ENCODE data around the gene CDK5RAP2. TPM values are rescaled to one million over a fixed set of nuclear protein-coding genes. Genes with fewer than 3 reads are reported as not detected.

The CDK5RAP2 gene
- total RNA-seq, 6 experiments from 2014 or later: 25.9 to 61.6 (median 34.7) TPM

GRCh38 chr9:120438836-120439546 is 141.0 kb downstream of the CDK5RAP2 start:
- intact Hi-C loops (cut with DNase I): no loop called here
- DNase-seq (no peak), ATAC-seq (peak; percentile 71 to 87 (median 76))
- 75% methylated on average over 9 of the region's 9 CpGs for WGBS (ENCODE audit: insufficient coverage, low coverage, low lambda C conversion rate, missing lambda C conversion rate)
- no peaks in the 10 kb centered on the region for H3K27me3 ChIP-seq
- no peaks in the 10 kb centered on the region for H3K9me3 ChIP-seq
- peaks cover 0 to 19% (median 2%) of the 10 kb centered on the region in 4 donors for H3K36me3 ChIP-seq
- peak overlapping the region in 2 of 3 donors; percentile 1 to 9 for H3K27ac ChIP-seq
- H3K4me1 ChIP-seq: peaks cover 0 to 8% (median 0%) of the 10 kb centered on the region in 4 donors
- TF ChIP-seq CTCF (IDR thresholded peaks at IDR 0.05) (peak; percentile 50 to 60 (median 54)), POLR2A (IDR thresholded peaks at IDR 0.05) (no peak)
- no peak overlapping the region for H3K4me3 ChIP-seq

GRCh38 chr9:120438111-120438510 is 141.9 kb downstream of the CDK5RAP2 start:
- Histone ChIP-seq H3K36me3 (peaks cover 0 to 14% (median under 1%) of the 10 kb centered on the region in 4 donors), H3K9me3 (no peaks in the 10 kb centered on the region), H3K27ac (peak overlapping the region in 2 of 3 donors; percentile 9 to 42), H3K4me1 (peaks cover 0 to 8% (median 0%) of the 10 kb centered on the region in 4 donors), H3K4me3 (no peak overlapping the region), H3K27me3 (no peaks in the 10 kb centered on the region)
- ATAC-seq (peak; percentile 28 to 72 (median 50)), DNase-seq (no peak)
- intact Hi-C loops (cut with DNase I): no loop called here
- no peak for TF ChIP-seq POLR2A (IDR thresholded peaks at IDR 0.05)
- no peak for TF ChIP-seq CTCF (IDR thresholded peaks at IDR 0.05)
- WGBS (ENCODE audit: insufficient coverage, low coverage, low lambda C conversion rate, missing lambda C conversion rate): 36% methylated on average over 2 of the region's 2 CpGs

- Histone ChIP-seq H3K4me1 (peaks cover 0 to 8% (median 0%) of the 10 kb centered on the region in 4 donors), H3K27me3 (no peaks in the 10 kb centered on the region), H3K9me3 (no peaks in the 10 kb centered on the region), H3K36me3 (peaks cover 0 to 11% (median 0%) of the 10 kb centered on the region in 4 donors), H3K27ac (peak overlapping the region in 1 of 3 donors; percentile 33), H3K4me3 (no peak overlapping the region)
- DNase-seq (peak in 2 of 3 donors; percentile 37 to 61), ATAC-seq (peak in 3 of 4 donors; percentile 6 to 44 (median 37))
- TF ChIP-seq CTCF (IDR thresholded peaks at IDR 0.05) (no peak), POLR2A (IDR thresholded peaks at IDR 0.05) (no peak)
- WGBS (ENCODE audit: insufficient coverage, low coverage, low lambda C conversion rate, missing lambda C conversion rate): 88% methylated on average over 6 of the region's 9 CpGs
- intact Hi-C loops (cut with DNase I): no loop called here
These were observed 142.9 kb downstream of the CDK5RAP2 start for GRCh38 chr9:120436983-120437475.

GRCh38 chr9:120436446-120436845 is 143.5 kb downstream of the CDK5RAP2 start:
- intact Hi-C loops (cut with DNase I): no loop called here

More at GRCh38 chr9:120436446-120436845, 143.5 kb downstream of the CDK5RAP2 start:
- H3K9me3 ChIP-seq: no peaks in the 10 kb centered on the region
- 80% methylated on average over 3 of the region's 3 CpGs for WGBS (ENCODE audit: insufficient coverage, low coverage, low lambda C conversion rate, missing lambda C conversion rate)
- H3K27me3 ChIP-seq: no peaks in the 10 kb centered on the region
- peaks cover 0 to 11% (median 0%) of the 10 kb centered on the region in 4 donors for H3K36me3 ChIP-seq
- no peak overlapping the region for H3K4me3 ChIP-seq
- no peak for TF ChIP-seq CTCF (IDR thresholded peaks at IDR 0.05)
- TF ChIP-seq POLR2A (IDR thresholded peaks at IDR 0.05): no peak
- no peak overlapping the region for H3K27ac ChIP-seq
- DNase-seq (no peak), ATAC-seq (no peak)
- H3K4me1 ChIP-seq: peaks cover 0 to 8% (median 0%) of the 10 kb centered on the region in 4 donors
